ENCODE data around the gene WDR37.

WDR37 gene

DNA sequence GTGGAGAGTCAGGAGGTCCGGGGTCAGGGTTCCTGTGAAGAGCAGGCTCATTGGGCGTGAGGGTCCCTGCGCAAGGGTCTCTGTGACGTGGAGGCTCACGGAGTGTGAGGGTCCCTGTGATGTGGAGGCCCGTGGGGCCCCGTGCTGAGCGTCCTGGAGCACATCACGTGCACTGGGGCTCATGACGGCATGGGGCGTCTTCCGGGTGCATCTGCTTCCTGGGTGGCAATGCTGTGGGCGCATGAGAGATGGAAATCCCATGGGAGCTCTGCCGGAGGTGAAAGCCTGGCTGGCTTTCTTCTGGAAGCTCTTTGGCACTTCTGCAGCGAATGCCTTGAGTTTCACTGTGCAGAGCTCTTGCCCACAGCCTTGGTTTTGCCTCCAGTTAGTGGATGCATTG, 71.4 kb downstream of the WDR37 start:
- DNase-seq (ENCODE audit: low read depth, low spot score): no peak

DNA sequence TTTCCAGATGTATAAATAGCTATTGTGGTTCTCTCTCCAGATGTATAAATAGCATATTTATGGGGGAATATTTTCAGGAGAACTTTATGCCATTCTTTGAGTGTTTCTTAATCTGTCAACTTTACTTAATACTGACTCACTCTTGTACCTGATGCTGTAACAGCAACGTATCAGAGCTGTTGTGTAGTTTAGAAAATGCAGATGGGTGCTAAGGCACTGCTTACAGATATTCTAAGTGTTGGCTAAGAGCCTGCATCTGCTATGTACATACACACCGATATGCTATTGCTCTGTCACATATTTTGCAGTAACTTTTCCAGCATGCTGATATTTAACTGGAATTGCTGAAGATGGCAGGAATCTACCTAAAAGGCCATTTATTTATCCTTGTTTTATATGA, 71.9 kb downstream of the WDR37 start:
- no peak for DNase-seq (ENCODE audit: low read depth, low spot score)

DNA sequence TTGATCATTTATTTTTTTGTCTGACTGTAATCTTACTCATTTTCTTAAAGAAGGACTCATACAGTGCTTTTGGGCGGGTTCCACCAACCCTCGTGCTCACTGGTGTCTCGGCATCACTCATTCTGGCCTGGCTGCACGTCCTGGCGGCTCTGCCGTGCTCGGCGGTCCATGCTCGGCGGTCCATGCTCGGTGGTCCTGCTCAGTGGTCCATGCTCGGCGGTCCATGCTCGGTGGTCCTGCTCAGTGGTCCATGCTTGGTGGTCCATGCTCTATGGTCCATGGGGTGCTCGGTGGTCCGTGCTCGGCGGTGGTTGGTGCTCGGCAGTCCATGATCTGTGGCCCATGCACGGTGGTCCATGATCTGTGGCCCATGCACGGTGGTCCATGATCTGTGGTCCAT, 72.5 kb downstream of the WDR37 start:
- no peak for DNase-seq (ENCODE audit: low read depth, low spot score)

DNA sequence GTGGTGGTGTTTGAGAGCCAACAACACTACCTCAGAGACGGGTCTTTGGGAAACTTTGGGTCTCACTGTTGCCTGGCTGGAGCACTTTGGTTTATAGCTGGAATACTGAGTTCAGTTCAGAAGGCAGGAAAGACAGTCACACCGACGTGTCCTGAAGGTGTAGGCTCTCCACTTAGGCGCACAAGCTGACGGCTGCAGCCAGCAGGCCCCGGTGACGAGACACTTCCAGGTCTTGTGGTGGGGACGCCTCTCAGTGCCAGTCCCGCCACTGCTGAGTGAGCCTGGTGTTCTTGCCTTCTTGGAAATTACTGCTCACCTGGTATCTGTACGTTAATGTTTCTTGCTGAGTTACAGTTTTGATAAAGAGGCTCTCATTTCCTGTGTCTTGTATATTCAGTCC, 74.0 kb downstream of the WDR37 start:
- no peak for DNase-seq (ENCODE audit: low read depth, low spot score)

DNA sequence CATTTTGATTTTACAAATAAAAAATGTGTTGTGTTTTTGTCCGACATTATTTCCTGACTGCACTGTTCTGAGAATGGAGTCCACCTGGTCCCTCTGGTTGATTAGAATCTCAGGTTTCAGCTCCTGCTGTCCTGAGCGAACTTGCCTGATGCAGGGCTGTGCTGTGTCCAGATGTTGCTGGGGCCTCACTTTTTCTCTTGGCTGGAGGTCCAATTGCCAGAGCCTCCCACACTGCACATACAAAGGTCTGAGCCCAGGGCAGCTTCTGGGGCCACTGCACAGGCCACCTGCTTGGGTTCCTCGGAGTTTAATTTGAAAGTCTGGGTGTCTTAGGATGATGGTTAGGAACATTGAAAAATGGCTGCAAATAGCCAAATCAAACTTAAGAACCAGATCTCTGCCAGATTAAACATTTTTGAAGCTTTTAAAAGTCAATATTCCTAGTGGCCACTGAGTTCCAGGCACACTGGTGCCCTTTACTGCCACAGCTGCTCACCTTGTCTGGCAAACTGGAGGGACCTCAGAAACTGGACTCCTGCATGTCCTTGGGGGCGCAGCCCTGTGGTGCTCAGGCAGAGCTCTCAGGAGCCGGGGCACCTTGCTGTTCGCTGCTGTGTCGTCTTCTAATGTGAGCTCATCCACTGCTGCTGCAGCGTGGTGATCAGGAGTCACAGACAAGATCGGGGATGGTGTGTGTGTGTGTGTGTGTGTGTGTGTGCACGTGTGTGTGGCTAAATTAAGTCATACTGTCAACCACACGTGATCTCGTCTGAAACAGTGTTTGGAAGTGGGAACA, 75.0 kb downstream of the WDR37 start:
- no peak for DNase-seq (ENCODE audit: low read depth, low spot score)

DNA sequence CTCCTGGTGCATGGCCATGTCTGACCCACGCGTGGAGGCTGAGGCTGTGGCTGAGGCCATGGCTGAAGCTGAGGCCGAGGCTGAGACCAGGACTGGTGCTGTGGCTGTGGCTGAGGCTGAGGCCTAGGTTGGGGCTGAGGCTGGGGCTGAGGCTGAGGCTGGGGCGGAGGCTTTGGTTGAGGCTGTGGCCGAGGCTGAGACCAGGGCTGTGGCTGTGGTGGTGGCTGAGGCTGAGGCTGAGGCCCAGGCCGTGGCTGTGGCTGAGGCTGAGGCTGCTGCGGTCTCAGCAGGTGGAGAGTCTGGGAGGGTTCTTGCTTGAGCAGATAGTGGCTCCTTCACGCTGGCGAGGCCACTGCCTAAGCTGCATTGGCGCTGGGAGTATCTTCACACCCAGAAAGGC, 76.4 kb downstream of the WDR37 start:
- no peak for DNase-seq (ENCODE audit: low read depth, low spot score)

DNA sequence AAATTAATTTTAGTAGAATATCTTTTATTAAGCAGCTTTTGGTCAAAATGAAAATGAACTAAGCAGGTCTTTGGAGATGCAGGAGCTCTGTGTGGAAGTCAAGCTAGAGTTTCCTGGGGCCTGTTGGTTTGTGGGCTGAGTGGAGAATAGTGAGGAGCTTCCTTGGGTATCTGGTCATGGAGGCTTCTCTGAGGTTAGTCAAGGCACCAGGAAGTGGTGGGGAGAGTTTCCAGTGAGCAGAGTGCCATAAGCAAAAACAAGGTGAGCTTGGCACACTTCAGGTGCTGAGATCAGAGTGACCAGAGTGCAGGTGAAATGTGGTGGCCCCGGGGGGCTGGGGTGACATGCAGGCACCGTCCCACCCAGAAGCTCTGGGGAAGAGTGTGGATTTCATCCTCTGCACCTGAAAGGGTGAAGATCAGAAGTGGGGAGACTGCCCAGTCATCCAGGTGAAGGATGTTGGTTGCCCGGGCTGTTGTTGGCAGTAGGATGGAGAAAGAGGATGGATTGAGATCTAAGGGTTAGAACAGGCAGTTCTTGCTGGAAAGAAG, 77.4 kb downstream of the WDR37 start:
- DNase-seq (ENCODE audit: low read depth, low spot score): no peak

DNA sequence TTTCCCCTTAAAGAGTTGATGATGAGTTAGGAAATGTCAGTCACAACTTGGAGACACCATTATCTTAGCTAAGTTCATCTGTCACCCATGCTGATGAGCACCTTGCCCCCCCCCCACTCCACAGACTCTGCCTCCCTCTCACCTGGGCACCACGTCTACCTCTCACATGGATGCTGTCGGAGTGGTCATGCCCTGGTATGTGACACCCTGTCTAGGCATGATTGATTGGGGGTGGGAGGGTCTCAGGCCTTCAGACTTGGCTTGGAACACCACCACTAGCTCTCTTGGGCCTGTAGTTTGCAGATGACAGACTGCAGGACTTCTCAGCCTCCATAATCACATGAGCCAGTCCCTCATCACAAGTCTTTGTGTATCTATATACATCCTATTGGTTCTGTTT, 78.0 kb downstream of the WDR37 start:
- DNase-seq (ENCODE audit: low read depth, low spot score): no peak

DNA sequence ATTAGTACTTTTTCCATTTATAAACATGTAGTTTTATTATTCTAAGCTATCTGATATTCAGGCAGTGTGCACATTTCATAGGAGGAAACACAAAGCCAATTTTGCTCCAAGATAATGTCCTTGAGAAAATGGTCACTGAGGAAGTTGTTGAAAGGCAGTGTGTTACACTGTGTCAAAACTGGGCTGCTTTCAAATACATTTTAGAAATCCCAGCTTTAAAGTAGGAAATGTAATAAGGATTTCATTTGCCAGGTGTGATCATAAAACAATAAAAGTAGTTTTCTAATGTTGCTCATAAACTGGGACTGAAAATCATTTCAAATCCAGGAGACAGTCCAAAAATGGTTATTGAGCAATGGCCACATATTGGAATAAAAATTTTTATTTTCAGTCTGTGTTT, 80.1 kb downstream of the WDR37 start:
- no peak for DNase-seq (ENCODE audit: low read depth, low spot score)

DNA sequence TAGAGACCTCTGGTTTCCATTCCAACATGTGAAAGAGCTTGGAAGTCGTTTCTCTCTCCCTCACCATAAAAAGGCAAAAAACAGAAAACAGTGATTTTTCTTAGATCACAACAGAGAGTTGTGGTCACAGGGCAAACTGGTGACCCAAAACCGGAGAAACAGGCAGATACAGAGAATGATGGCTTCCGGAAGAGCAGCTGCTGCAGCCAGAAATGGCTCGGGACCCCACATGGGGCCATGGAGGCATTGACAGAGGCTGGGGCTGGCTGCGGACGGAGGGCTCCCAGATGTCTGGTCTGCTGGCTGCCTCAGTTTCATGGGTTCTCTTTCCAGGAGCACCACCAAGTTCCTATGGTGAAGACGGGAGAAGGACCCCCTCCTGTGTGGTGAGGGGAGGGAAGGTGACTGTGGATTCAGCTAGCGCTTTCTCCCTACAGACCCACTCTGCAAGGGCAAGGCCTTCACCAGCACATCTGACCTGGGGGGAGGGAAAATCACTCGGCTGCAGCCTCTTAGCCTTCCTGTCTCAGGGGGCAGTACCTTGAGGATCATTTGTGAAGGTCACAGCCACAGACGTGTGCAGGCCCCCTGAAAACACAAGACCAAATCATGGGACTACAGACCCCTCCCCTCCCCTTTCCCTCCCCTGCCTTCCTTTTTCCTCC, 81.4 kb downstream of the WDR37 start:
- no peak for DNase-seq (ENCODE audit: low read depth, low spot score)

DNA sequence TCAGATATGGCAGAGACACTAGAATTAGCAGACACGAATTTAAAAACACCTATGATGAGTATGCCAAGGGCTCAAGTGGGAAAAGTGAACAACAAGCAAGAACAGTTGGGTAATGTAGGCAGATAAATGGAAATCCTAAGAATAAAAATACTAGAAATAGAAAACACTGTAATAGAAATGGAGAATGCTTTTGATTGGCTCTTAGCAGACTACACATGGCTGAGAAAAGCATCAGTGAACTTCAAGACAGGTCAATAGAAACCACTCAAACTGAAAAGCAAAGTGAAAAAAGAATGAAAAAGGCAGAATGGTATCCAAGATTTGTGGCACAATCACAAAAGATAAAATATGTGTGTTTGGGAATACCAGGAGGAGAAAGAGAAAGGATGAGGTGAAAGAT, 82.3 kb downstream of the WDR37 start:
- DNase-seq (ENCODE audit: low read depth, low spot score): no peak

DNA sequence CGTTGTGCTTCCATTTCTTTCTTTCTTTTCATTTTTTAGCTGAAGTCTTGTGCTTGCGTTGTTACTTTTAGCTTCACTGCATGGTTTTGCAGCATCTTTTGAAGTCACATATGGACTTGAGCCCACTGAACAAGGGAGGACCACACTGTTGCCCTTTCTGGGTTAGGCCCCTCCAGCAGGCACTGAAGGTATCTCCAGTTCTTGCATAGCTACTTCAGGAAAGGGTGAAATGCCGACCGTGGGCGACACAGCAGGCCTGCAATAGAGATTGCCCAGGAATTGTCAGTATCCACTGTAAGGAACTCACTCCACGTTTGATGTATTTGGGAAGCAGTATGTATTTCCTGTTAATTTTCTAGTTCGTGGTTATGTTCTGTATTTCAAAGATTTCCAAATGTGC, 85.1 kb downstream of the WDR37 start:
- no peak for DNase-seq (ENCODE audit: low read depth, low spot score)

DNA sequence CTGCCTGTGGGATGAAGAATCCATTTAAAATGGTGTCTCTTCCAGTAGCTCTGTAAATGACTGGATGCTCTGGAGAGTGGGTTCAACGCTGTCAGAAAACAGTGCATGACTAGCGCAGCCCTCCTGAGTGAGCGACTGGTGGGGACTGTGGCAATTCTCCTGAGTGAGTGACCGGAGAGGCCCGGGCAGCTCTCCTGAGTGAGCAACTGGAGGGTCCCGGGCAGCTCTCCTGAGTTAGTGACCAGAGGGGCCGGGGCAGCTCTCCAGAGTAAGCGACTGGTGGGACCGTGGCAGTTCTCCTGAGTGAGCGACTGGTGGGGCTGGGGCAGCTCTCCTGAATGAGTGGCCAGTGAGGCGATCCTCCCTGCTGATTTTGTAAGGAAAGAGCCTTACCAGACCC, 85.5 kb downstream of the WDR37 start:
- no peak for DNase-seq (ENCODE audit: low read depth, low spot score)

DNA sequence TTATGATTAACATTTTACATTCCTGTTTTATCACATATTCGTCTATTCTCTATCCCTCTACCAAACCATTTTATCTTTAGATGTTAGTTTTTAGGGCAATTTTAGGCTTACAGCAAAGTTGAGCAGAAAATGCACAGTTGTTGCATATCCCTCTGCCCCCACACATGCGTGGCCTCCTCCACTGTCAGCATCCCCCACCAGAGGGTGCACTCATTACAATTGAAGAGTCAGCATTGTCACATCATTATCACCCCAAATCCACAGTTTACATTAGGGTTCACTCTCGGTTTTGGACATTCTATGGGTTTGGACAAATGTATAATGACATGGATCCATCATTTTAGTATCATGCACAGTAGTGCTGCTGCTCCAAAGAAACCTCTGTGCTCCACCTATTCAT, 86.4 kb downstream of the WDR37 start:
- DNase-seq (ENCODE audit: low read depth, low spot score): no peak

DNA sequence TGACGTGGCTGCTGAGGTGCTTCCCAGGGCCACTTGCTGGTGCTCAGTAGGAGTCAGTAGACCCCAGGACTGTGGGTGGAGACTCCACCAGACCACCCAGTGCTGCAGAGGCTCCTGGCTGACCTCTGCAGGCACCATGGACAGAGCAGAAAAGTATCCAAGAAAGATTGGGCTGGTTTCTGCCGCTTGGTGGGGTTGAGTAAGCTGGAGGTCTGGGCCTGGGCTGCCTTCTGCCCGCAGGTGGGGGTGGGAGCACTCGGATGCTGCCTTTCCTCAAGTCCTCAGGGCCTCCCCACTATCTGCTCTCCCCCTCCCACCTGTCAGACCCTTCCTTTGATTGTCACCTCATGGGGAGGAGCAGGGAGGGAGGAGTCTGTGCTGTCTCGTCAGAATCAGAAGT, 91.6 kb downstream of the WDR37 start:
- DNase-seq (ENCODE audit: low read depth, low spot score): no peak

DNA sequence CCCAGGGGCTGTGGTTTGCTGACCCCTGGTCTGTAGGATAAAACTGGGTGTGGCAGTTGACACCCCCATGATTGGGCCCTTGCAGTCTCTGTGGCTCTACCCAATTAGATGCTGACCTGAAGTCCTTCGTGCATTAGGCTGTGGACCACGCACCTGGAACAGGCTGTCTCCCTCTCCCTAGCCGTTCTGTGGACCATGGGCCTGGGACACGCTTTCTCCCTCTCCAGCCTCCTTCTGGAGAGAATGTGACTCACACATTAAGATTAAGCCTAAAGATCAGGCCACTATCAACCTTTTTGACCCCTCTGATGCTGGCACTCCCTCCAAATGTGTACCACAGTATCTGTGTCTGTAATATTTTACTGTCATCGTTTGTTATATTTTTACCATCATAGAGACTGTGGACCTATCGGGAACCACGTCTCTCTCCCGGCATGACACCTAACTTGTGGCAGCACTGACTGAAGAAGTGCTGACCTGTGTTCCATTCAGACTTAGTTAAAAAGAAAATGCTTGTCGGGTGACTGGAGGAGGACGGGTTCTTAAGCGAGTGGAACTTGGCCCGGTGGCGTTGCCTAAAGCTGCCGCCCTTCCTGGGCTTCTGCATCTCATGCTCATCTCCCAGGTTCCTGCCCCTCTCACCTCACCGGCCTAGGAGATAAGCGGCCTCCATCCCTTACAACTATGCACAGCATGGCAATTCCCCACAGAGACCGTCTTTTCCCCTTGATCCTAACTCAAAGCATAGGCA, 92.8 kb downstream of the WDR37 start:
- DNase-seq (ENCODE audit: low read depth, low spot score): no peak

DNA sequence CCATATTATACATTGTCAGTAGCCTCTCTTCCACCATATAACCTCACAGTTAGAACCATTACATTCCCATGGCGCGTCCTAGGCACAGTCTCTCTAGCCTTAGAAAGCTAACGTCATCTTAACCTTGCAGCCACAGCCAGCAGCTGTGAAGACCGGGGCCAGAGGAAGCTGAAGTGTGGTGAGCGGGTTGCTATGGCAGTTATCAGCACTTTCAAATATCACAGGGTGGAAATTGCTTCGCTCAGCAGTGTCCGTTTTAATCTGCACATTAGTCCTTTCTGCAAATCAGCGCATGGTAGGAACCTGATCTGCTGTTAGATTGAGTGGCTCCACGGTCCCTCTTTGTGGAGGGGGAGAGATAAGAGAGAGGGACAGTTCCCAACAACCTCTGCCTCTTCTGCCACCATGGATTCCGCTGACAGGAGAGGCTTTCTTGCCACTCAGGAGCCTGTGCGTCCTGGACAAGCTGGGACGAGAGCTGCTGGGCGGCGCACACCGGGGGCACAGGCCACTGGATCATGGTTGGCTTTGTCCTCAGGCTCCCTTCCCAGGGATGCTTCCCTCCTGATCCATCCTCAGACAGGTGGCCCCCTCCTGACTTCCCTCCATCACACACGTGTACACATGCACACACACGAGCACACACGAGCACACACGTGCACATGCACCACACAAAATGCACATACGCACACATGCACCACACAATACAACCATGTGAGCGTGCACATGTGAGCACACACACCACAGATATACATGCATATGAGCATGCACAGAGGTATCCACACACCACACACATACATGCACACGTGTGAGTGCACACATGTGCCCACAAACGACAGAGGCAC, 93.8 kb downstream of the WDR37 start:
- DNase-seq (ENCODE audit: low read depth, low spot score): no peak

DNA sequence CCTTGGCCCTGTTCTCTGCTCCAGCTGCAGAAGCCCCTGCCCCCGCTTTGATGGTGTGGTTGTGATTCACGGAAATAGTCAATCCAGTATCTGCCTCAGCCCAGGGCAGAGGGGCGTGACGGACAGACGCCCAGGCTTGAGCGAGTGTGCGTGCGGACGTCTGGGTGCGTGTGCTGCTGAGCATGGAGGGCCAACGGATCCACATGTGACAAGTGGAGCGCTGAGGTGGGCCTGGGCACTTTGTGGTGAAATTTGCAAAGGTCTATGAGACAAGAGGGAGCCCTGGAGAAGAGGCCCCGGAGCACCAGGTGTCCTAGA, 94.4 kb downstream of the WDR37 start:
- no peak for DNase-seq (ENCODE audit: low read depth, low spot score)

DNA sequence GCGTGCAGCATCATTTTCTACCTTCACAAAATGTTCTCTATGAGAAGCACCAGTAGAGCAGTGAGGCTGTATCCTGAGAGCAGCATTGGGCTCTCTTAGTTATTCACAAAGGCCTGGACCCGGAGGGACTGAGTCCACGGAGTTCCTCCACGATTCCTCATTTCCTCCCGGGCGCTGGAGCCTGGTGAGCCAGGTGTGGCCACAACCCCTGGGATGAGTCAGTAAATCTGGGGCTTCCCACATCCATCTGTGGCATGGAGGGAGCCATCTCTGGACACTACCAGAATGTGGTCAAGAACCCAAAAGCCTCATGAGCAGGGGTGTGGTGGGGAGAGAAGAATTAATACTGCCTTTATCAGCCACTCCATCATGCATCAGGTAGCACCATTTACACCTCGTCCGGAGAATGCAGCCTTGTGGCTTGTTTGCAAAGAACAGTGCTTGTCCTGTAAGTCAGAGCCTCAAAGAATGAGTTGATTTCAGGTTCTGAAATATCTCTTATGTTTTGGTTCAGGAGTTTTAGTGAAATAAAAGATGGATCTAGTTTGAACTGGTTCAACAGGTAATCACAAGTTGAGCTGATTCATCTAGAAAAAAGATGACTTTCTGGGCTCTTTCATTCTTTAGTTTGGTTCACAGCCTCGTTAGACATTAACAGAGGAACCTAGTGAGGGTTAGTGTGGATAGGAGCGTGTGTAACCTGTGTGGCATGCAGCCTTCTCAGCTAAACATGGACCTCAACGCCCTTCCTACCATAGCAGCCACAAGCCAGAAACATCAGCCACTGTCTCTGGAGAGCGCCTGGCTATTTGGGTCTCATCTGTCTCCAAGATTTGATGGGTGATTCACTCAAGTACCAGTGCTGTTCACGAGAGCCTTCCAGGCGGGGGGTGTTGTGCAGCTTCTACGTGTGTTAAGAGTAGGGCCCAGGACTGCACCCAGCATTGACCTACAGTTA, 95.2 kb downstream of the WDR37 start:
- DNase-seq (ENCODE audit: low read depth, low spot score): no peak

DNA sequence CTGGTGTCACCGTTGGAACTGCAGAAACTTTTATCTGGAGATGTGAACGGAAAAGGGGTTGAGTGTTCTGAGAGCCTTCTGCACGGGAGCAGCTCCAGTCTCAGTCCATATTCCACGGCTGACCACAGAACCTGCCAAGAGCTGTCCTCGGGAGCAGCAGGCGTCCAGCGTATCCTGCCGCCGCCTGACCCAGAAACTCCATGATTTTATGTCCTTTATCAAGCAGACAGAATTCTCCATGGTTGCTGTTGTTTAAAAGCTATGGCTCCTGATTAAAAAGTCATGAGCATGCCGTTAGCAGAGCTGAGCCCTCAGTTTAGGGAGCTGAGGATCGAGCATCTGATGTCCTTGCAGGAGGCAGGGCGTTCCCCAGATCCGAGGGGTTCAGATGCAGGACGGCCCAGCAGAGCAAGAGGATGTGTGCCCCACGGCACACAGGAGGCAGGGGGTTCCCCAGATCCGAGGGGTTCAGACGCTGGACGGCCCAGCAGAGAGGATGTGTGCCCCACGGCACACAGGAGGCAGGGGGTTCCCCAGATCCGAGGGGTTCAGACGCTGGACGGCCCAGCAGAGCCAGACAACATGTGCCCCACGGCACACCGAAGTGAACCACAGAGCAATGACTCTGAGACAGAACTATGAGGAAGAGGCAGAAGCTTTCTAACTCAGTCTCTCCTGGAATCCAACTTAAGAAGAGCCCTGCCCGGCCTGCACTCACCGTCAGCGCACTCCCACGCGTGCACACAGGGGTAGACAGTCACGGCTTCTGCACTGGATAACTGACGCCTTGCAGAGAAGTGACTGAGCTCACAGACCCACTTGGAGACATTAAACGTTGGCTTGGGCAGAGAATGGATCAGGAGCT, 96.4 kb downstream of the WDR37 start:
- no peak for DNase-seq (ENCODE audit: low read depth, low spot score)
